Stimulated activated memory B cell treated with anti-CD40 and anti-IgM and Interleukin-4, amounts not matched to agents 10 μg/mL and 1 μg/mL and 100 μg/mL, for 72 hours (primary cell): ENCODE results near the gene G6PD.

ENCODE experiments used
- ATAC-seq: fragments of 150-1000 bp; cut with Tn5 transposase; 2 replicates; pipeline ENCODE4 v1.10.0; 2021
- H3K27ac Mint-ChIP-seq: one replicate; pipeline ENCODE4 v1.8.0; 2022; ENCODE audit warnings: mild to moderate bottlenecking, mixed read lengths
- H3K27me3 Mint-ChIP-seq: one replicate; pipeline ENCODE4 v1.8.0; 2022; ENCODE audit warnings: mixed read lengths
- H3K36me3 Mint-ChIP-seq: one replicate; pipeline ENCODE4 v1.8.0; 2022; ENCODE audit warnings: mixed read lengths
- H3K4me1 Mint-ChIP-seq: one replicate; pipeline ENCODE4 v1.8.0; 2022; ENCODE audit warnings: mixed read lengths
- H3K4me3 Mint-ChIP-seq: one replicate; pipeline ENCODE4 v1.8.0; 2022; ENCODE audit warnings: mild to moderate bottlenecking, moderate library complexity, mixed read lengths
- H3K9me3 Mint-ChIP-seq: one replicate; pipeline ENCODE4 v1.8.0; 2022; ENCODE audit warnings: mixed read lengths

G6PD gene

GRCh38 chrX:154488336-154489075, 58.1 kb downstream of the G6PD start:
- H3K9me3 Mint-ChIP-seq: no peaks in the 10 kb centered on the region
- H3K4me1 Mint-ChIP-seq: peaks cover 37% of the 10 kb centered on the region
- H3K4me3 Mint-ChIP-seq: peak overlapping the region; percentile 94
- no peak overlapping the region for H3K27ac Mint-ChIP-seq
- ATAC-seq: no peak
- H3K36me3 Mint-ChIP-seq: peaks cover 14% of the 10 kb centered on the region
- no peaks in the 10 kb centered on the region for H3K27me3 Mint-ChIP-seq

- Mint-ChIP-seq H3K36me3 (peaks cover 14% of the 10 kb centered on the region), H3K27me3 (no peaks in the 10 kb centered on the region), H3K9me3 (no peaks in the 10 kb centered on the region), H3K4me3 (peak overlapping the region; percentile 21), H3K4me1 (peaks cover 43% of the 10 kb centered on the region), H3K27ac (no peak overlapping the region)
- ATAC-seq: no peak
Observed at GRCh38 chrX:154487518-154488290, 58.9 kb downstream of the G6PD start.

- Mint-ChIP-seq H3K27ac (peak within 1 kb of the TSS; percentile 51), H3K4me1 (peaks cover 54% of the 10 kb centered on the region), H3K4me3 (peak within 1 kb of the TSS; percentile 81), H3K27me3 (no peaks in the 10 kb centered on the region), H3K36me3 (peaks cover 14% of the 10 kb centered on the region), H3K9me3 (no peaks in the 10 kb centered on the region)
- ATAC-seq: peak; percentile 57
Observed at GRCh38 chrX:154486396-154487207, 60.0 kb downstream of the G6PD start, which contains the start of gene UBL4A. TSS of gene UBL4A (minus strand) at chrX:154486615. CDS start at chrX:154486584, 31 bp downstream.

- ATAC-seq: no peak
- Mint-ChIP-seq H3K27me3 (no peaks in the 10 kb centered on the region), H3K36me3 (peaks cover 14% of the 10 kb centered on the region)
Observed at GRCh38 chrX:154486052-154486395, 60.6 kb downstream of the G6PD start.

GRCh38 chrX:154485150-154486051, 61.2 kb downstream of the G6PD start:
- ATAC-seq: no peak
- H3K9me3 Mint-ChIP-seq: no peaks in the 10 kb centered on the region
- no peaks in the 10 kb centered on the region for H3K27me3 Mint-ChIP-seq
- no peak overlapping the region for H3K27ac Mint-ChIP-seq
- peaks cover 14% of the 10 kb centered on the region for H3K36me3 Mint-ChIP-seq
- H3K4me3 Mint-ChIP-seq: peak overlapping the region; percentile 69
- peaks cover 49% of the 10 kb centered on the region for H3K4me1 Mint-ChIP-seq

More at GRCh38 chrX:154486052-154486395, 60.6 kb downstream of the G6PD start:
- H3K4me3 Mint-ChIP-seq: peak overlapping the region; percentile 69
- no peaks in the 10 kb centered on the region for H3K9me3 Mint-ChIP-seq
- no peak overlapping the region for H3K27ac Mint-ChIP-seq
- H3K4me1 Mint-ChIP-seq: peaks cover 50% of the 10 kb centered on the region

- Mint-ChIP-seq H3K27ac (no peak overlapping the region), H3K36me3 (peaks cover 14% of the 10 kb centered on the region), H3K4me1 (peaks cover 47% of the 10 kb centered on the region), H3K27me3 (no peaks in the 10 kb centered on the region), H3K9me3 (no peaks in the 10 kb centered on the region), H3K4me3 (no peak overlapping the region)
- no peak for ATAC-seq
Observed at GRCh38 chrX:154484255-154485149, 62.1 kb downstream of the G6PD start.

- peaks cover 8% of the 10 kb centered on the region for H3K36me3 Mint-ChIP-seq
- H3K4me1 Mint-ChIP-seq: peaks cover 42% of the 10 kb centered on the region
- H3K27me3 Mint-ChIP-seq: no peaks in the 10 kb centered on the region
- H3K4me3 Mint-ChIP-seq: peak overlapping the region; percentile 4
- no peak overlapping the region for H3K27ac Mint-ChIP-seq
- H3K9me3 Mint-ChIP-seq: no peaks in the 10 kb centered on the region
- ATAC-seq: no peak
Observed at GRCh38 chrX:154483325-154483724, 63.3 kb downstream of the G6PD start.

- peaks cover 36% of the 10 kb centered on the region for H3K4me1 Mint-ChIP-seq
- H3K9me3 Mint-ChIP-seq: no peaks in the 10 kb centered on the region
- H3K27me3 Mint-ChIP-seq: no peaks in the 10 kb centered on the region
- no peak overlapping the region for H3K4me3 Mint-ChIP-seq
- peaks cover 3% of the 10 kb centered on the region for H3K36me3 Mint-ChIP-seq
- H3K27ac Mint-ChIP-seq: no peak overlapping the region
- no peak for ATAC-seq
Observed at GRCh38 chrX:154482786-154483185, 63.9 kb downstream of the G6PD start.

- peaks cover 31% of the 10 kb centered on the region for H3K4me1 Mint-ChIP-seq
- H3K27me3 Mint-ChIP-seq: no peaks in the 10 kb centered on the region
- H3K4me3 Mint-ChIP-seq: no peak overlapping the region
- ATAC-seq: no peak
- peak overlapping the region; percentile 46 for H3K27ac Mint-ChIP-seq
- no peaks in the 10 kb centered on the region for H3K9me3 Mint-ChIP-seq
- no peaks in the 10 kb centered on the region for H3K36me3 Mint-ChIP-seq
Observed at GRCh38 chrX:154481911-154482601, 64.6 kb downstream of the G6PD start.
